Astrocyte (in vitro differentiated cells and primary cell): ENCODE results near the gene C21orf58.

ENCODE experiments used
- CTCF ChIP-seq: IDR thresholded peaks from 2 replicates; pipeline ENCODE4 v1.5.1; 2011; ENCODE audit warnings: low read depth, mild to moderate bottlenecking, inconsistent platforms, low read length, moderate library complexity; ENCODE audit not compliant: insufficient read depth
- EZH2 ChIP-seq: IDR thresholded peaks from 2 replicates; pipeline ENCODE4 v1.6.1; 2012; ENCODE audit warnings: mild to moderate bottlenecking, low read length, inconsistent platforms; ENCODE audit not compliant: insufficient read depth

- TF ChIP-seq CTCF: no peak
- TF ChIP-seq EZH2: no peak
These were observed 38.3 kb upstream of the C21orf58 start for GRCh38 chr21:46361935-46362334.
